ENCODE data around the gene TH.
A peak's percentile ranks its signal among the peaks of the same experiment; 100 is the strongest.

The TH gene

DNA sequence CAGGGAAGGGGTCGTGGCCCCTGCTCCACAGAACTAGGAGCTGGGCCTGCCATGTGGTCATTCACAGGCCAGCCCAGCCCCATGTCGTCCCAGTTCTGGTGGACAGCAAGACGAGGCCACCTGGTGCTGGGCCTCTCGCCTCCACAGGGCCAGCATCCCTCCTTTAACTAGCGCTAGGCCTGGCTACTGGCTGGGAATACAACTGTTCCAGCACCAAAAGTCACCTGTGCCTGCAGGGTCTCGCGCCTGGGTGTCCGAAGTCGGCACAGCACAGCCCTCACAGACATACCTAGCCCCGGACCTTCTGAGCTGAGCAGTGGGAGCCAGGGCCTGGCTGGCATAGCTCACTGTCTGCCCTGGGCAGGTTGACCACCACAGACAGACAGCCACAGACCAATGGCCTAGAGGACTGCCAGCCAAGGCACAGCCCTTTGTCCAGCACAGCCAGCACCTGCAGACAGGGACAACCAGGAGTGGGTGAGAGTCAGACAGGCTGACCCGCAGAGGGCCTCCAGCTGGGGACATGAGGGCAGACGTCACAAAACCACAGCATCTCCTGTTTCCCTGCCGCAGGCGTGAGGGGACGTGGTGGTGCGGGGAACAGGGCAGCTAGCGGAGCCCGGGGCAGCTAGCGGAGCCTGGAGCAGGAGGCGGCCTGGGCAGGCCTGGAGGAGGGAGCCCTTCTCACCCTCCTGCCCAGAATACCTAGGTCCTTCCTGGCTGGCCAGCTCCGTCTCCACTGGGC, 27.2 kb upstream of the TH start:
- no peaks in the 10 kb centered on the region for H3K79me2 ChIP-seq (ENCODE audit: insufficient read depth, low read length)
- no peak overlapping the region for H3K4me3 ChIP-seq (ENCODE audit: low read depth, low read length, poor library complexity, severe bottlenecking)
- no peak overlapping the region for H3K27ac ChIP-seq (ENCODE audit: low read depth, low read length, poor library complexity, severe bottlenecking)
- H3K4me1 ChIP-seq (ENCODE audit: insufficient read depth, low read length, severe bottlenecking): no peaks in the 10 kb centered on the region
- H2AFZ ChIP-seq (ENCODE audit: low read length): no peak overlapping the region
- no peaks in the 10 kb centered on the region for H4K20me1 ChIP-seq (ENCODE audit: insufficient read depth, low read length)
- H3K9me3 ChIP-seq (ENCODE audit: low read length): no peaks in the 10 kb centered on the region
- H3K27me3 ChIP-seq (ENCODE audit: insufficient read depth, low read length): no peaks in the 10 kb centered on the region
- TF ChIP-seq EZH2 (IDR thresholded peaks at IDR 0.05; ENCODE audit: borderline replicate concordance, low read length): no peak
- TF ChIP-seq, protein P1, sequence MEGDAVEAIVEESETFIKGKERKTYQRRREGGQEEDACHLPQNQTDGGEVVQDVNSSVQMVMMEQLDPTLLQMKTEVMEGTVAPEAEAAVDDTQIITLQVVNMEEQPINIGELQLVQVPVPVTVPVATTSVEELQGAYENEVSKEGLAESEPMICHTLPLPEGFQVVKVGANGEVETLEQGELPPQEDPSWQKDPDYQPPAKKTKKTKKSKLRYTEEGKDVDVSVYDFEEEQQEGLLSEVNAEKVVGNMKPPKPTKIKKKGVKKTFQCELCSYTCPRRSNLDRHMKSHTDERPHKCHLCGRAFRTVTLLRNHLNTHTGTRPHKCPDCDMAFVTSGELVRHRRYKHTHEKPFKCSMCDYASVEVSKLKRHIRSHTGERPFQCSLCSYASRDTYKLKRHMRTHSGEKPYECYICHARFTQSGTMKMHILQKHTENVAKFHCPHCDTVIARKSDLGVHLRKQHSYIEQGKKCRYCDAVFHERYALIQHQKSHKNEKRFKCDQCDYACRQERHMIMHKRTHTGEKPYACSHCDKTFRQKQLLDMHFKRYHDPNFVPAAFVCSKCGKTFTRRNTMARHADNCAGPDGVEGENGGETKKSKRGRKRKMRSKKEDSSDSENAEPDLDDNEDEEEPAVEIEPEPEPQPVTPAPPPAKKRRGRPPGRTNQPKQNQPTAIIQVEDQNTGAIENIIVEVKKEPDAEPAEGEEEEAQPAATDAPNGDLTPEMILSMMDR (IDR thresholded peaks at IDR 0.05; ENCODE audit: low read length): no peak
- H3K36me3 ChIP-seq (ENCODE audit: insufficient read depth, low read length): no peaks in the 10 kb centered on the region
- H3K9ac ChIP-seq (ENCODE audit: low read length): no peak overlapping the region
- H3F3A ChIP-seq (ENCODE audit: insufficient read depth, low read length): no peaks in the 10 kb centered on the region
- H3K4me2 ChIP-seq (ENCODE audit: low read length): no peak overlapping the region
- no peaks in the 10 kb centered on the region for H3K9me2 ChIP-seq (ENCODE audit: low read depth, low read length)

DNA sequence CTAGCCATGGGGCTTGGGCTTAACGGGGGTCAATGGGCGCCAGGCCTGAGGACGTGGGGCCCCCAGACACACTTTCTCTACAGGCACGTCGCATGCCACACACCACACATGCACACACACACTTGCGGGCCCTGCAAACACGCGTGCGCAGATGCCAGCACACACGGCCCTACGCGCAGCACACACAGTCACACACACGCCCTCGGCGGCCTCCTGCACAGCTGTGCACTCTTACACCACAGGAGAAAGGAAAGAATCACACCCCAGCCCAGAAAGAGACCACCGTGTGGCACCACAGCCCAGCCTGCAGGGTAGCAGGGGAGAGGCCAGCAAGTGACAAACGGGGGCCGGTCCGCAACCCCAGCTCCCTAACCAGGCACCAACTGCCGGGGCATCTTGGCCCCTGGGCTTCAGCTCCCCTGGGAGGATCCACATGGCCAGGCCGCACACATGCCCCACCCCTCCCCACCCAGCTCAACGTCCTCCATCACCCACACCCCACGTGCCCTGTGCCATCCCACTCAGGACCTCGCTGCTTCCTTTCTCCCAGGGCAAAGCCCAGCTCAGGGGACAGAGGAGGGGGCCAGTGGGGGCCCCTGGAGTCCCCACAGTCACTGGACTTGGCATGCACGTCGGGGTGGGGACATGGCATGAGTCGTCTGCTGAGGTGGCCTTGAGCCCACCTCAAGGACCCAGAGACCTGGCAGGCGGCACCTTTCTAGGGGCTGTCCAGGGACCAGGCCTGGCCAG, 26.3 kb upstream of the TH start:
- Histone ChIP-seq H3K79me2 (ENCODE audit: insufficient read depth, low read length) (no peaks in the 10 kb centered on the region), H3K27ac (ENCODE audit: low read depth, low read length, poor library complexity, severe bottlenecking) (no peak overlapping the region), H3K36me3 (ENCODE audit: insufficient read depth, low read length) (no peaks in the 10 kb centered on the region), H3K27me3 (ENCODE audit: insufficient read depth, low read length) (no peaks in the 10 kb centered on the region), H3K9me2 (ENCODE audit: low read depth, low read length) (no peaks in the 10 kb centered on the region), H3K4me2 (ENCODE audit: low read length) (no peak overlapping the region), H3K9me3 (ENCODE audit: low read length) (no peaks in the 10 kb centered on the region), H2AFZ (ENCODE audit: low read length) (no peak overlapping the region), H3F3A (ENCODE audit: insufficient read depth, low read length) (no peaks in the 10 kb centered on the region), H3K9ac (ENCODE audit: low read length) (no peak overlapping the region), H3K4me3 (ENCODE audit: low read depth, low read length, poor library complexity, severe bottlenecking) (no peak overlapping the region), H4K20me1 (ENCODE audit: insufficient read depth, low read length) (no peaks in the 10 kb centered on the region), H3K4me1 (ENCODE audit: insufficient read depth, low read length, severe bottlenecking) (no peaks in the 10 kb centered on the region)
- no peak for TF ChIP-seq EZH2 (IDR thresholded peaks at IDR 0.05; ENCODE audit: borderline replicate concordance, low read length)
- TF ChIP-seq, protein P1 (IDR thresholded peaks at IDR 0.05; ENCODE audit: low read length): no peak

DNA sequence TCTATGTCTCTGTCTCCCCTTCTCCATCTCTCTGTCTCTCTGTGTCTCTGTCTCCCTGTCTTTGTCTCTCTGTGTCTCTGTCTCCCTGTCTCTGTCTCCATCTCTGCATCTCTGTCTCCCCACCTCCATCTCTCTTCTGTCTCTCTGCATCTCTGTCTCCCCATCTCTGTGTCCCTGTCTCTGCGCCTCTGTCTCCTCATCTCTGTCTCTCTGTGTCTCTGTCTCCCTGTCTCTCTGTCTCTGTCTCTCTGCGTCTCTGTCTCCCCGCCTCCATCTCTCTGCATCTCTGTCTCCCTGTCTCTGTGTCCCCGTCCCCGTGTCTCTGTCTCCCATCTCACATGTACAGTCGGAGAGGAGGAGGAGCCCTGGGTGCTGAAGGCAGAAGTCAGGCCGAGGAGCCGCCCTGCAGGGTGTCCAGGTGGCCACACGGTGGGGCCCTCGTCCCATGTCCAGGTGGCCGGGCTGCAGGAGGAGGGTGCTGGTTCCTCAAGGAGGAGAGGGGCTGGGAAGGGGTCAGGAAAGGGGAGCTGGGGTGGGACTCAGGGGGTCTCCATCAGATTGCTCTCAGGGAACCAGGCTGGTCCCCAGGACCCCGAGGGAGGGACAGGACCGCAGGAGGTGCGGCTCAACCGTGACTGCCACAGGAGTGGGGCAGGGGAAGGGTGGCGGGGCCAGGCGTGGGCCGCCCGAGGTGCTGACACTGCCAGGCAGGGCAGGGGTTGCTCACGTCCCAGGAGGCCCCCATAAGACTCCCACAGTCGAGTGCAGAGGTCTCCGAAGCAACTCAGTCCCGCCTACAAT, 25.6 kb upstream of the TH start:
- no peak overlapping the region for H3K27ac ChIP-seq (ENCODE audit: low read depth, low read length, poor library complexity, severe bottlenecking)
- H3K9me2 ChIP-seq (ENCODE audit: low read depth, low read length): no peaks in the 10 kb centered on the region
- H3F3A ChIP-seq (ENCODE audit: insufficient read depth, low read length): no peaks in the 10 kb centered on the region
- TF ChIP-seq, protein P1 (IDR thresholded peaks at IDR 0.05; ENCODE audit: low read length): peak; percentile 75
- no peak for TF ChIP-seq EZH2 (IDR thresholded peaks at IDR 0.05; ENCODE audit: borderline replicate concordance, low read length)
- H4K20me1 ChIP-seq (ENCODE audit: insufficient read depth, low read length): no peaks in the 10 kb centered on the region
- H3K4me1 ChIP-seq (ENCODE audit: insufficient read depth, low read length, severe bottlenecking): no peaks in the 10 kb centered on the region
- H3K9me3 ChIP-seq (ENCODE audit: low read length): no peaks in the 10 kb centered on the region
- H3K9ac ChIP-seq (ENCODE audit: low read length): no peak overlapping the region
- no peaks in the 10 kb centered on the region for H3K36me3 ChIP-seq (ENCODE audit: insufficient read depth, low read length)
- no peak overlapping the region for H3K4me2 ChIP-seq (ENCODE audit: low read length)
- no peaks in the 10 kb centered on the region for H3K79me2 ChIP-seq (ENCODE audit: insufficient read depth, low read length)
- no peak overlapping the region for H2AFZ ChIP-seq (ENCODE audit: low read length)
- no peaks in the 10 kb centered on the region for H3K27me3 ChIP-seq (ENCODE audit: insufficient read depth, low read length)
- no peak overlapping the region for H3K4me3 ChIP-seq (ENCODE audit: low read depth, low read length, poor library complexity, severe bottlenecking)
